Measurements from ENCODE around the gene LRMDA. TPM values are rescaled to one million over a fixed set of nuclear protein-coding genes. Genes with fewer than 3 reads are reported as not detected.

LRMDA gene
- total and polyA plus RNA-seq, 2 of the 8 experiments (the other 6 are each of a cell fraction or from before 2014, with no cell fraction given): 0.86 to 2.8 TPM

GRCh38 chr10:75606203-75606779, 174.9 kb downstream of the LRMDA start:
- no peaks in the 10 kb centered on the region; the same call in 1 of the 2 replicates for H3K23me2 ChIP-seq (ENCODE audit: low read depth, low read length)
- H2BK15ac ChIP-seq (ENCODE audit: low read length): no peak overlapping the region

More at GRCh38 chr10:75606203-75606779, 174.9 kb downstream of the LRMDA start:
- no peaks in the 10 kb centered on the region for H3K9me3 ChIP-seq (ENCODE audit: insufficient read depth in 2 of 2, low read depth in 1 of 2, low read length in 1 of 2)
- H3K4me2 ChIP-seq (ENCODE audit: insufficient read depth in 1 of 2, low read depth in 2 of 2, low read length in 2 of 2): no peak overlapping the region
- H4K91ac ChIP-seq (replicated peaks; ENCODE audit: insufficient read length, low read length): no peak overlapping the region
- no peak overlapping the region for H2AFZ ChIP-seq (ENCODE audit: low read length)
- no peak overlapping the region for H3K27ac ChIP-seq (ENCODE audit: low read depth, low read length)
- DNase-seq (ENCODE audit: low read depth in 1 of 2, low spot score in 2 of 2): no peak
- FAIRE-seq: no peak
- no peak overlapping the region for H2AK5ac ChIP-seq (ENCODE audit: low read depth, low read length)
- 93% methylated on average over 5 of the region's 5 CpGs; no CpG with 5 or more reads in 1 of the 2 experiments for WGBS, 2 experiments (ENCODE audit: extremely low coverage in 1 of 2, insufficient coverage in 1 of 2, insufficient read length in 1 of 2, insufficient replicate concordance in 2 of 2, low coverage in 1 of 2, low lambda C conversion rate in 2 of 2, missing lambda C conversion rate in 1 of 2)
- no peak overlapping the region for H3K4ac ChIP-seq (replicated peaks; ENCODE audit: insufficient read length, low read depth, low read length)
- H3K4me3 ChIP-seq (ENCODE audit: extremely low read depth in 1 of 4, insufficient read depth in 2 of 4, low read depth in 3 of 4, low read length in 4 of 4): no peak overlapping the region
- no peak overlapping the region for H4K5ac ChIP-seq (ENCODE audit: insufficient read length, low read depth, low read length)
- H3K4me1 ChIP-seq (replicated peaks in 1 of 4; ENCODE audit: control insufficient read depth in 3 of 4, insufficient read depth in 4 of 4, low read length in 3 of 4): no peaks in the 10 kb centered on the region; a peak in 1 of 7 replicates
- POLR2A ChIA-PET (ENCODE audit: partially characterized antibody): no interaction called here
- H3K36me3 ChIP-seq (ENCODE audit: control insufficient read depth in 2 of 4, insufficient read depth in 4 of 4, low read length in 3 of 4): no peaks in the 10 kb centered on the region
- no peak overlapping the region for H3K23ac ChIP-seq (ENCODE audit: insufficient read length)
- H3K9ac ChIP-seq (replicated peaks in 1 of 4; ENCODE audit: extremely low read depth in 1 of 4, low read depth in 3 of 4, low read length in 3 of 4): no peak overlapping the region
- no peak overlapping the region for H2BK120ac ChIP-seq (replicated peaks; ENCODE audit: low read depth, low read length)
- no peak overlapping the region for H3K14ac ChIP-seq (ENCODE audit: insufficient read length)
- no peaks in the 10 kb centered on the region for H4K20me1 ChIP-seq (replicated peaks in 1 of 2; ENCODE audit: control insufficient read depth in 1 of 2, insufficient read depth in 2 of 2, low read length in 2 of 2)
- no peaks in the 10 kb centered on the region for H3K79me2 ChIP-seq (ENCODE audit: control insufficient read depth in 1 of 2, insufficient read depth in 2 of 2, low read length in 2 of 2)
- no peak overlapping the region for H2BK5ac ChIP-seq (ENCODE audit: low read depth, low read length)
- no peak overlapping the region for H3K18ac ChIP-seq (ENCODE audit: extremely low read depth, low read length)
- H3K56ac ChIP-seq (replicated peaks; ENCODE audit: insufficient read length, low read depth, low read length): no peak overlapping the region
- no peak overlapping the region for H2BK20ac ChIP-seq (ENCODE audit: low read length)
- CTCF ChIA-PET (ENCODE audit: partially characterized antibody): no interaction called here
- no peaks in the 10 kb centered on the region for H3K79me1 ChIP-seq (ENCODE audit: low read depth, low read length)
- H2BK12ac ChIP-seq (ENCODE audit: low read depth, low read length): no peak overlapping the region
- H3K27me3 ChIP-seq (replicated peaks in 1 of 4; ENCODE audit: control insufficient read depth in 3 of 4, extremely low read depth in 1 of 4, insufficient read depth in 3 of 4, low read length in 3 of 4): peaks cover 3 to 15% (median 4%) of the 10 kb centered on the region in 4 experiments; a peak in 5 of 7 replicates
- TF ChIP-seq BRCA1 (IDR thresholded peaks at IDR 0.05; ENCODE audit: low read depth, low read length) (no peak), TAF1 (IDR thresholded peaks at IDR 0.05; ENCODE audit: low read depth, low read length) (no peak), CEBPB (IDR thresholded peaks at IDR 0.05; ENCODE audit: low read depth, low read length) (no peak), SUZ12 (IDR thresholded peaks at IDR 0.05; ENCODE audit: low read length) (no peak), RBBP5 (IDR thresholded peaks at IDR 0.05; ENCODE audit: borderline replicate concordance, low read depth, low read length) (no peak), HDAC6 (IDR thresholded peaks at IDR 0.05; ENCODE audit: low read depth, low read length) (no peak), CBX8 (IDR thresholded peaks at IDR 0.05; ENCODE audit: borderline replicate concordance, low read depth, low read length) (no peak), SP1 (IDR thresholded peaks at IDR 0.05; ENCODE audit: low read depth, low read length) (no peak)
- no peak overlapping the region for H4K8ac ChIP-seq (ENCODE audit: extremely low read depth, insufficient read depth, low read length)
